Spinal cord (tissue), 10 donors: Measurements from ENCODE around the gene GLCE. TPM values are rescaled to one million over a fixed set of nuclear protein-coding genes. Genes with fewer than 3 reads are reported as not detected.

Experiments used
- DNase-seq, 6 donors: peaks; one replicate each; pipeline versions ENCODE4 v3.0.0 to v3.0.0-alpha.2; 2013 to 2015; ENCODE audit warnings: low spot score in 6 of 6, low read depth in 4 of 6
- H3K27ac ChIP-seq: one replicate; pipeline ENCODE4 v1.5.1; 2013; ENCODE audit warnings: low read depth, low read length, control low read depth
- H3K27me3 ChIP-seq: one replicate; pipeline ENCODE4 v1.6.1; 2013; ENCODE audit warnings: low read length; ENCODE audit not compliant: control insufficient read depth, insufficient read depth
- H3K36me3 ChIP-seq: one replicate; pipeline ENCODE4 v1.6.1; 2013; ENCODE audit warnings: low read length; ENCODE audit not compliant: control insufficient read depth, insufficient read depth
- H3K4me1 ChIP-seq: one replicate; pipeline ENCODE4 v1.6.1; 2013; ENCODE audit warnings: low read length; ENCODE audit not compliant: control insufficient read depth, insufficient read depth
- H3K4me3 ChIP-seq: one replicate; pipeline ENCODE4 v1.5.1; 2013; ENCODE audit warnings: low read depth, low read length, control low read depth
- H3K9me3 ChIP-seq: one replicate; pipeline ENCODE4 v1.6.1; 2013; ENCODE audit warnings: low read length; ENCODE audit not compliant: control insufficient read depth, insufficient read depth
- WGBS: methylation state at CpG from one replicate; pipeline ENCODE4 v1.1.5; 2013; ENCODE audit warnings: missing lambda C conversion rate; ENCODE audit not compliant: insufficient coverage; 5-methylcytosine and 5-hydroxymethylcytosine counted together
- polyA plus RNA-seq, 2 donors: library from polyadenylated mRNA; unstranded; fragments of 120-200 nt; gene quantifications; one replicate each; pipeline ENCODE4 v1.2.1, GENCODE V29; 2013; ENCODE audit not compliant: insufficient read length in 2 of 2
- total RNA-seq, 2 donors: library from RNA; depleted of rRNA in 1 of 2; stranded (reverse); fragments of 120-200 nt in 1 of 2; fragments of >200 nt in 1 of 2; gene quantifications; one replicate each; pipeline versions ENCODE4 v1.2.3 to v1.2.4, GENCODE V29; 2013 to 2014
- donor health status: healthy.

GLCE gene
- total and polyA plus RNA-seq, 4 donors = 24.0 to 71.0 (median 42.6) TPM

DNA sequence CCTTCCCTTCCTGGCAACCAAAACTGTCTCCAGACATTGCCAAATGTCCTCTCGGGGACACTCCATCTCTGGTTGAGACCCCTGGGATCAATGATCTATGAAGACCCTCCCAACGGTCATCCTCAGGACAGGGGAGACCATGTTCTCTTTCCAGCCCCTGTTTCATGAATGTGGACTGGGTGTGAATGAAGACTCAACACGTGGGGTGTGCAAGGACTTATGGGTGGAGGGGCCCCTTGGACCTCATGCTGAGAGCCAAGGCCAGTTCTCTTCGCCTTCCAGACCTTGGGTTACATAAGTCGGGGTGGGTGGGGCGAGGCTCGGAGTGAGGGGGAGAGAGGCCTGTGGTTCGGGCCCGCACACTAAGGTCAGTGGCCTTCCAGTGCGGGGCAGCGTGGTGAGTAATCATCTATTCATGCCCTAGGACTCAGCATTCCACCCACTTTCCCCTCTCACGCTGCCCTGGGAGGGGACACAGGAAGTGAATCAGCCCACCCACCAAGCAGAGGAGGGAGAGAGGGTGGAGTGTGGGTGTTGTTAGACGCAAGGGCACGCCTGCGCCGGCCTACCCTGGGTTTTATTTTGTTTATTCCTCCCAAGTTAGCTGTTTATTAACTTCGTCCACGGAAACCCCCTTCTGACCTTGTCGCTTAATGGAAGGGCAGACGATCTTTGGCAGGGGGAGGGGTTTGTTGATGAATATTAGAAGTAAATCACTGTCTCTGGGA is 144.9 kb downstream of the GLCE start:
- WGBS = 73% methylated on average over 7 of the region's 20 CpGs
- Histone ChIP-seq H3K27ac (no peak overlapping the region), H3K36me3 (no peaks in the 10 kb centered on the region), H3K4me3 (no peak overlapping the region), H3K27me3 (peaks cover 3% of the 10 kb centered on the region), H3K4me1 (peaks cover 6% of the 10 kb centered on the region), H3K9me3 (no peaks in the 10 kb centered on the region)
- no peak for DNase-seq

DNA sequence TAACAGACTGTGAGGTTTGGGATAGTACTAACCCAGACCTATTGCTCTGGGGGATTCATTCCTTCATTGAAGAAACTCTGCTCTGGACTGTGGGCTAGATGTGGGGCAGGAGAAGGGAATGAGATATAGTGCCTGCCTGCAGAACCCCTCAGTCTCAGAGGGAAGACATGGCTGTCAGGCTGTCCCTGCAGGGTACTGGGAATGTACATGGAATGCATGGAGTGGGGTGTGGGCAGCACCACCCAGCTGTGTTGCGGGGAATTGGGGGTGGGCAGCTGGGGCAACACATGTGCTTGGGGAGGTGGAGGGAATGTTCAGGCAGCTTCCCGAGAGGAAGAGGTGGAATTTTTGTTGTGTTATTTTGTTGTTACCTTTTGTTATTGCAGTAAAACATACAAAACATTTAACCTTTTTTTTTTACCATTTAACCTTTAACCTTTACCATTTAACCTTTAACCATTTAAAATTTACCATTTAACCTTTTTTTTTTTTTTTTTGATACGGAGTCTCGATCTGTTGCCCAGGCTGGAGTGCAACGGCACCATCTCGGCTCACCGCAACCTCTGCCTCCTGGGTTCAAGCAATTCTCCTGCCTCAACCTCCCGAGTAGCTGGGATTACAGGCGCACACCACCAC is 145.6 kb downstream of the GLCE start:
- Histone ChIP-seq H3K36me3 (no peaks in the 10 kb centered on the region), H3K27me3 (peaks cover 3% of the 10 kb centered on the region), H3K9me3 (no peaks in the 10 kb centered on the region), H3K4me1 (peaks cover 6% of the 10 kb centered on the region), H3K27ac (no peak overlapping the region), H3K4me3 (no peak overlapping the region)
- DNase-seq = no peak
- WGBS = 100% methylated on average over 1 of the region's 9 CpGs

DNA sequence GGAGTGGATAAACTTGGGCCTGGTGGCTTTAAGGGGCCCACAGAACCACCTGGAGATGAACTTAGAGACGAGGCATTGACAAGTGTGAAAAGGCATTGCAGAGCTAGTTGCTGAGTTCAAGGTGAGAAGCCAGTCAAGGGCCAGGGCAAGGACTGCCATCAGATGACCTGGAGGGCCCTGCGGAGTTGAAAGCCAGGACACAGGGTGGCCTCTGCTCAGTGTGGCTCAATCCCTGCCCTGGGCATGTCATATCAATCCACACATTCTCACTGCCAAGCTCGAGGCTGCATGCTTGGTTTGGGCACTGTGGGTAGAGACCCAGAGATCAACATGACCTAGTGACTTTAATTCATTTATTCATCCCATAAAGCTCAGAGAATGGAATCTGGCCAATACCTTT is 147.5 kb downstream of the GLCE start:
- Histone ChIP-seq H3K27ac (no peak overlapping the region), H3K9me3 (no peaks in the 10 kb centered on the region), H3K4me1 (peaks cover 3% of the 10 kb centered on the region), H3K27me3 (no peaks in the 10 kb centered on the region), H3K36me3 (no peaks in the 10 kb centered on the region), H3K4me3 (no peak overlapping the region)
- 84% methylated on average over 2 of the region's 3 CpGs for WGBS
- no peak for DNase-seq

DNA sequence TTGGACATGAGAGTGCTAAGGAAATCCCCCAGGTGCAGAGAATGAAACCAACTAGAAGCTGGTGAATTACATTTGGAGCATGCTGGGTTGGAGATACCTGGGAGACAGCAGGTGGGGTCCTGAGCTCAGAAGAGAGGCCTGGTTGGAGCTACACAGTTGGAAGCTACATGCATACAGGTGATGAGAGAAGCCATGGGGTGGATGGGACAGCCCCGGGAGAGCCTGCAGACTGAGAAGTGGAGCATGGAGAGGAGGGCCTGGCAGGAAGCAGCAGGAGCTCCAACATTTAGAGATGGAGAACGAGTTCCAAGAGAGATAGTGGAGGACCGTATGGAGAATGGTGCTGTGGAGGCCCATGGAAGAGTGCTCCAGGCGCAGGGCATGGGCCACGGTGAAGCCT is 148.5 kb downstream of the GLCE start:
- DNase-seq = no peak
- no peaks in the 10 kb centered on the region for H3K36me3 ChIP-seq
- no peak overlapping the region for H3K27ac ChIP-seq
- no peaks in the 10 kb centered on the region for H3K27me3 ChIP-seq
- H3K4me3 ChIP-seq = no peak overlapping the region
- 85% methylated on average over 5 of the region's 5 CpGs for WGBS
- no peaks in the 10 kb centered on the region for H3K9me3 ChIP-seq
- peaks cover 3% of the 10 kb centered on the region for H3K4me1 ChIP-seq

DNA sequence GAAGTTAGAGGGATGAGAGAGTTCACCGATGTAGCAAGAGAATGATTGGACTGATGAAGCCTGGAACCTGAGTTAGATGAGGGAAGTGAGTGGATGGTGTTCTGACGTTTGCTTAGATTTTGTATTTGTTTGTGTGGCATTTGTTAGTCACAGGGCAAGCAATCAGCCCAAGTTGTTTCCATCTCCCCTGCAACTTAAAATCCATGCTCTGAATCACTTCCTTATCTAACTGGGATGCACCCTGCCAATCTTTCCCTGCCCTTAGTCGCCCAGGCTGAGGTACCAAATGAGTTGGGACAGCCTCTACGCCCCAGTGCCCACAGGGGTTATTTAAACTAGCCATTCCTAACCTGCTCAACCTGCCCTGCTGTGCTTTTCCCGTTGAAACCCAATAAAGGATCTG is 150.9 kb downstream of the GLCE start:
- no peaks in the 10 kb centered on the region for H3K27me3 ChIP-seq
- peaks cover 3% of the 10 kb centered on the region for H3K4me1 ChIP-seq
- WGBS = 59% methylated on average over 4 of the region's 5 CpGs
- no peaks in the 10 kb centered on the region for H3K9me3 ChIP-seq
- no peaks in the 10 kb centered on the region for H3K36me3 ChIP-seq
- no peak overlapping the region for H3K27ac ChIP-seq
- no peak overlapping the region for H3K4me3 ChIP-seq
- DNase-seq = no peak

DNA sequence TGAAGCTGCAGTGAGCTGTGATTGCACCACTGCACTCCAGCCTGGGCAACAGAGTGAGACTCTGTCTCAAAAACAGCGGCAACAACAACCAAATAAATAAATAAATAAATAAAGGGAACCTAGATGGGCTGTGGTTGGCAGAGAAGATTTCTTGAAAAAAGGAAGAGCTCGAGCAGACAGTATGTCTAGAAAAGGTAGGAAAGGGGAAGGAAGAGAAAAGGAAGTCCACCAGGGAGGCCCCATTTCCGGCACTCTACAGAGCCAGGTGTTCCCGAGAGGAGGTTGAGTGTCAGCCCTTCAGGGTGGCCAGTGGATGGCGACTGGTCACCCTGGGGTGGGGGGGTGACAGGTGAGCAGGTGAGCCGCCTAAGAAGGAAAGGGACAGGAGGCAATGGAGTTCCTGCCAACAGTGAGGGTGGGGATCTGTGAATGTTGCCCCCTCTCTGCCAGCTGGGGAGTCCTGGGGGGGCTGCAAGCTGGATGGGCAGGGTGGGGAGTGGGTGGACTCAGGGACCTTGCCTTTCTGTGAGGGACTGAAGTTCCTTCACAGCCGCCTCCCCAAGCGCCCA is 153.1 kb downstream of the GLCE start:
- Histone ChIP-seq H3K9me3 (no peaks in the 10 kb centered on the region), H3K4me3 (no peak overlapping the region), H3K27me3 (no peaks in the 10 kb centered on the region), H3K36me3 (no peaks in the 10 kb centered on the region), H3K27ac (no peak overlapping the region), H3K4me1 (no peaks in the 10 kb centered on the region)
- DNase-seq = no peak
- WGBS = 89% methylated on average over 5 of the region's 8 CpGs

DNA sequence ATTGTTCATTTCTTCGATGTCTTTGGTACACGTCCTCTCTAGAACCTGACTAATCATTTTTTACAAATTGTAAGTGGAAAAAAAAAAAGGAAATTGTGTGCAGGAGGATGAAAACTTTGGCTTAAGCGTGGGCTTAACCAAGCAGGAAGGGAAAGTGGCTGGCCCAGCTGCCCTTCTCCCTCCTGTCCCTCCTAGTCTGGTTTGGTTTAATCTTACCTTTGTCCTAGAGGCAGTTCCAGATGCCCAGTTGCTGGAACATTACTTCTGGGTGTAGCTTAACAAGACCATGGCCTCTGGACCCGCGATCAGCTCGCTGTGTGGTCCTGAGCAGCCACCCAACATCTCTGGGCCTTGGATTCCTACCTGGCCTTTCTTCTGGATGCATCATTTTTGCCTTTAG is 153.7 kb downstream of the GLCE start:
- Histone ChIP-seq H3K4me3 (no peak overlapping the region), H3K9me3 (no peaks in the 10 kb centered on the region), H3K27me3 (no peaks in the 10 kb centered on the region), H3K36me3 (no peaks in the 10 kb centered on the region), H3K4me1 (no peaks in the 10 kb centered on the region), H3K27ac (no peak overlapping the region)
- 100% methylated on average over 4 of the region's 6 CpGs for whole genome bisulfite sequencing
- no peak for DNase-seq

DNA sequence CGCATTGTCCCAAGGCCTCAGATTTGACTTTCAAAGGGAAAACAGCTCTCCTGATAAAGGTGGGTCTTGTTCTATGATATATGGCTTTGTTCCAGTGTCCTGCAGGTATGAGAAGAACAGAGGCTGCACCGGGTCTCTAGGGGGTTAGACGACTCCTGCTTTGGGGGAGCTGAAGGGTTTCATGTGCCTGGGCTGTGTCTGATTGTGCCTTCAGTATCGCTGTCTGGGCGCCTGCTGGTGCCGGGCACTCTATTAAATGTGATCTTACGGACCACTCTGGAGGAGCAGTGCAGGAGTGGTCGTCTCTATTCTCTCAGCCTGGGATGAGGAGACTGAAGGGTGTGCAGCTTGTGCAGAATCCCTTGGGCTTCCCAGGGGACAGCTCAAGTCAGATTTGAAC is 154.3 kb downstream of the GLCE start:
- H3K9me3 ChIP-seq = no peaks in the 10 kb centered on the region
- H3K27ac ChIP-seq = no peak overlapping the region
- H3K4me3 ChIP-seq = no peak overlapping the region
- no peaks in the 10 kb centered on the region for H3K36me3 ChIP-seq
- WGBS = 68% methylated on average over 8 of the region's 8 CpGs
- H3K27me3 ChIP-seq = no peaks in the 10 kb centered on the region
- DNase-seq = no peak
- H3K4me1 ChIP-seq = no peaks in the 10 kb centered on the region

DNA sequence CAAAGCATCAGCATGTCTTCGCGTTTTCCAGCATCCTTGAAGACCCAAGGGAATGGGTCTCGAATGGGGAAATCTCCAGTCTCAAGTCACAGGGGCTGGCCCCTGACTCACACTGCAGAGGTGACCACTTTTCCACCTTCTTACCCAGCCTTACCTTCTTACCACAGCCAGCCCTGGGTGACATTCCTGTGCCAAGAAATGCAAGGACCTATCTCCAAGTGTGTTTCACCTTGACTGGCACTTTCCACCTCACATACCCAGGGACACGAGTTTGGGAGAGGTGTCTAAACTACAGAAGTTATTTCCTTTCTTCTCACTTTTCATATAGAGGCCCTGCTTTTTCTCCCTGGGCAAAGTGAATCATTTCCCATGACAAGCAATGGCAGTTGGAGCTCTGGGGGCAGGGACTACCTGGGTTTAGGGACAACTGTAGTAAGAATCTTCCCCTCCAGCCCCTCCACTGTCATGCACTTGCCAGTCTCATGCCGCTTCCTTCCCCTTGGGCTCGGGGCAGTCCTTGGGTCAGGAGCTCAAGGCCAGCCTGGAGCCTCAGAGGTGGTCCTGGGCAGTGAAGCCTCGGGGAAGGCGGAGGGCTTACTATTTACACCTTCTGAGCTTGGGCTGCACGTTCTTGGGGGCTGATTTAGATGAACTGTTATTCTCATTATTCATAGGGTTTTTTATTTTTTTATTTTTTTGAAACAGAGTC is 155.1 kb downstream of the GLCE start:
- WGBS = 90% methylated on average over 7 of the region's 9 CpGs
- Histone ChIP-seq H3K4me1 (peaks cover 3% of the 10 kb centered on the region), H3K4me3 (no peak overlapping the region), H3K9me3 (no peaks in the 10 kb centered on the region), H3K27me3 (no peaks in the 10 kb centered on the region), H3K27ac (no peak overlapping the region), H3K36me3 (no peaks in the 10 kb centered on the region)
- DNase-seq = no peak
